GM12874 (cell line): ENCODE data around the gene IGFN1.

Experiments
- TF ChIP-seq, protein P1 (sequence below): IDR thresholded peaks from 2 replicates; pipeline ENCODE4 v1.5.1; 2011; ENCODE audit warnings: low read depth, mild to moderate bottlenecking, control low read depth, low read length, moderate library complexity; ENCODE audit not compliant: insufficient read depth

IGFN1 gene

DNA sequence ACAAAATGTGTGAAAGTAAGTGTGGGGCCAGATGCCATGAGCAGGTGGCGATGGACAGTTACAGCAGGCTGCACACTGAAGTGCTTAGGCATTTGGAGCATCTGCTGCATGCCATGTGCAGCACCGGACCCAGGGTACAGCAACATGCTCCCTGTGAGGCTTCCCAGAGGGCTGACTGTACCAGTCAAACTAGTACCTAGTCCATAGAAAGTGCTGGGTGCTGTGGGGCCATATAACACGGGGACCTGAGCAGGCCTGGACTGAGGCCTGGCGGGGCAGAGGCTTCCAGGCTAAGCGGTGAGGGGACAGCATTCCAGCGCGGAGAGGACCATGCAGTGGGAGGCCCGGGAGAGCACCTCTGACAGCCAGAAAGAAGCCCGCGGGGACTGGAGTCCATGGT is 62.8 kb downstream of the IGFN1 start:
- TF ChIP-seq, protein P1, sequence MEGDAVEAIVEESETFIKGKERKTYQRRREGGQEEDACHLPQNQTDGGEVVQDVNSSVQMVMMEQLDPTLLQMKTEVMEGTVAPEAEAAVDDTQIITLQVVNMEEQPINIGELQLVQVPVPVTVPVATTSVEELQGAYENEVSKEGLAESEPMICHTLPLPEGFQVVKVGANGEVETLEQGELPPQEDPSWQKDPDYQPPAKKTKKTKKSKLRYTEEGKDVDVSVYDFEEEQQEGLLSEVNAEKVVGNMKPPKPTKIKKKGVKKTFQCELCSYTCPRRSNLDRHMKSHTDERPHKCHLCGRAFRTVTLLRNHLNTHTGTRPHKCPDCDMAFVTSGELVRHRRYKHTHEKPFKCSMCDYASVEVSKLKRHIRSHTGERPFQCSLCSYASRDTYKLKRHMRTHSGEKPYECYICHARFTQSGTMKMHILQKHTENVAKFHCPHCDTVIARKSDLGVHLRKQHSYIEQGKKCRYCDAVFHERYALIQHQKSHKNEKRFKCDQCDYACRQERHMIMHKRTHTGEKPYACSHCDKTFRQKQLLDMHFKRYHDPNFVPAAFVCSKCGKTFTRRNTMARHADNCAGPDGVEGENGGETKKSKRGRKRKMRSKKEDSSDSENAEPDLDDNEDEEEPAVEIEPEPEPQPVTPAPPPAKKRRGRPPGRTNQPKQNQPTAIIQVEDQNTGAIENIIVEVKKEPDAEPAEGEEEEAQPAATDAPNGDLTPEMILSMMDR: no peak

DNA sequence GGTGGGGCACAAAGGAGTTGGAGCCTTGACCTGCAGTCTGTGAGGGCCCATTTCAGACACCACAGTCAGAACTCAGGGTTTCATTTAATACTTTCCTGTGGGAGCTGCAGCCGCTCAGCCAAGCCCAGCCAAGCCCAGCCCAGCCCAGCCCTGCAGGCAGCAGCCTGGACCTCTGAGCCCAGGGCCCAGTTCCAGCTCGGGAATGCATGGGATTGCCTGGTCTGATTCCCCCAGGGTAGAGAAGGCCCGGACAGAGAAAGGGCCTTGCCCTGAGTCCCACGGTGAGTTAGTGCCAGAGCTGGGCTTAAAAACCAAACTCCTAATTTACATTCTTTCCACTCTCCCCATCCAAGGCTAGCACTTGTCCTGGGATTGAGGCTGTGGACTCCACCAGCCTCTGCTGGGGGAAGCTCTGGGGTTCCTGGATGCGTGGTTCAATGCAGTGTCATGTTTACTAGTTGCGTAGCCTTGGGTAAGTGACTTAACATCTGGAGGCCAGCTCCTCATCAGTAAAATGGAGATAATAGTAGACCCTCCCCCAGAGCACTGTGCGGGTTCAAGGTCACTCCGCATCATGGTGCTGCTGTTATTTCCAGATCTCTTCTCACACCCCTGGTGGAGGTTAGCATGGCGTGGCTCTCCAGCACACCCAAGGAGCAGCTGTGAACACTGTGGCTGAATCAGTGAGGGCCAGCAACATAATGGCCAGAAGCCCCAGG is 63.4 kb downstream of the IGFN1 start:
- TF ChIP-seq, protein P1: no peak

DNA sequence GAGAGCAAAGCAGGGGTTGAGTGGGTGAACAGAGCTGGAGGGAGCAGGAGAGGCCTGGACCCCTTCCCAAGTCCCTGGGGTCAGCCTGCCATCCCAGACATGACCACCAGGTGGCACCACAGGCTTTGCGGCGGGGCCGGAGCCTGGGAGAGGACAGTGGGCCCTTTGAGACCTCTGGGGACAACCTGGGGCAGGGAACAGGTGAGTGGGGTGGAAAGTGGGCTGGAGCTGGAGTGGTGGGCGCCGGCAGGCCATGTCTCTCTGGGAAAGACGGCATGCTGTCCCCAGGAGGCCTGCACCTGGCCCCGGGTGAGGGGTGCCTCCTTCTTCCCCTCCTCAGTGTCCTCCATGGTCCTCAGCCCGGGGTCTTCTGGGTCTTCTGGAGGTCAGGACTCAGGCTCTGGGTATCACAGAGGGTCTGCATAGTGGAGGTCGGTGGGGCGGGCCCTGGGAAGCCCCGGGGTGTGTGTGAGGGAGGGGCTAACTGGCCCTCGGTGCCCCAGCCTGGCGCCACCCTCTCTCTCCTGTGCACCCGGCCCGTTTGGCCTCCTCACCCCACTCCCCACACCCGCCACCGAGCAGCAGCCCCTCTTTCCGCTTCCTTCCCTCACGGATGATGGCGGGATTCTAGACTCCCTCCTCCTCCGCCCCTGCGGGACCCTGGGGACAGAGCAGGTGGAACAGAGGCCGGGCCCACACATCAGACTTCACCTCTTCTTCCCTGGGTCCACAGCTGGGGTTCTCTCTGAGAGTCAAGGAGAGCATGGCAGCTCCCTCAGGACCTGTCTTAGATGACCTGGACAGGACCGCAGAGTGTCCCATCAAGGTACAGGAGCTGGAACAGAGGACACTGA is 64.2 kb downstream of the IGFN1 start:
- TF ChIP-seq, protein P1: peak; percentile 99

DNA sequence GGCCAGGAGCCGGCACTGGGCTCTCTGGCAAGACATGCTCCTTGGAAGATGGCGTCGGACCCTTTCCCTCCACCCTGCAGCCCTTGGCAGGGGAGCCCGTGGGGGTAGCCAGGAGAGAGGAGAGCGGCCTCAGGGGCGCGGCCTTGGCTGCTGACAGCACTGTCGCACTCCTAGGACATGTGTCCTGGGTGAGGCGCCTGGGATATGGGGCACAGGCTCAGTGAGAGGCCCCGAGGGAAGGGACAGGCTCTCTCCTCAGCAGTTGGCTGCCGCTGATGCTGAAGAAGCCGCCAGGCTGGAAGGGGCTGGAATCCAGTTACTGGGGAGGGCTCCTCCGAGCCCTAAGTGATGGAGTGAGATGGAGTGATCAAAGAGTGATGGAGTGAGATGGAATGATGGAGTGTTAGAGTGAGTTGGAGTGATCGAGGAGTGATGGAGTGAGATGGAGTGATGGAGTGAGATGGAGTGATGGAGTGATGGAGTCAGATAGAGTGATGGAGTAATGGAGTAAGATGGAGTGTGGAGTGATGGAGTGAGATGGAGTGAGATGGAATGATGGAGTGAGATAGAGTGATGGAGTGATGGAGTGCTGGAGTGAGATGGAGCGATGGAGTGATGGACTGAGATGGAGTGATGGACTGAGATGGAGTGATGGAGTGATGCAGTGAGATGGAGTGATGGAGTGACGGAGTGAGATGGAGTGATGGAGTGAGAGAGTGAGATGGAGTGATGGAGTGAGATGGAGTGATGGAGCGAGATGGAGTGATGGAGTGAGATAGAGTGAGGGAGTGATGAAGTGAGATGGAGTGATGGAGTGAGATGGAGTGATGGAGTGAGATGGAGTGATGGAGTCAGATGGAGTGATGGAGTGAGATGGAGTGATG is 65.1 kb downstream of the IGFN1 start:
- TF ChIP-seq, protein P1: no peak

DNA sequence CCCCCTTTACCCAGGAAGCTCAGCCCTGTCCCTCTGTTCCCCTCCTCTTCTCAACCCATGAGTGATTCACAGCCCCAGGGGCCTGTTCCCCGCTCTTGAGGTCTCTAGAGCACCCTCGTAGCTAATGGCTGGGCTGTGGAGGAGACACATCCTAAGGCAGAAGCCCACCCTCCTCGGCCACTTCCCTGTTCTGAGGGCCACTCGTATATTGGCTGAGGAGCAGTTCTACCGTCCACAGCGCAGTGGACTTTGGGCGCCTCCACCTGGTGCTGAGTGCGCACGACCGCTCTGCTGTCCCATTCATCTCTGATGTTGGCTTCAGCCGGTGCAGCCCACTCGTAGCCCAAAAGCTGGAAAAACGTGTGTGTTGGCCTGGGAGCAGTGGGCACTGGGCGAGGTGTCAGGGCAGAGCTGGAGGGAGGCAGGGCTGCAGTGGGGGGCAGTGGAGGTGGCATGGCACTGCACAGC is 68.2 kb downstream of the IGFN1 start:
- TF ChIP-seq, protein P1: no peak

DNA sequence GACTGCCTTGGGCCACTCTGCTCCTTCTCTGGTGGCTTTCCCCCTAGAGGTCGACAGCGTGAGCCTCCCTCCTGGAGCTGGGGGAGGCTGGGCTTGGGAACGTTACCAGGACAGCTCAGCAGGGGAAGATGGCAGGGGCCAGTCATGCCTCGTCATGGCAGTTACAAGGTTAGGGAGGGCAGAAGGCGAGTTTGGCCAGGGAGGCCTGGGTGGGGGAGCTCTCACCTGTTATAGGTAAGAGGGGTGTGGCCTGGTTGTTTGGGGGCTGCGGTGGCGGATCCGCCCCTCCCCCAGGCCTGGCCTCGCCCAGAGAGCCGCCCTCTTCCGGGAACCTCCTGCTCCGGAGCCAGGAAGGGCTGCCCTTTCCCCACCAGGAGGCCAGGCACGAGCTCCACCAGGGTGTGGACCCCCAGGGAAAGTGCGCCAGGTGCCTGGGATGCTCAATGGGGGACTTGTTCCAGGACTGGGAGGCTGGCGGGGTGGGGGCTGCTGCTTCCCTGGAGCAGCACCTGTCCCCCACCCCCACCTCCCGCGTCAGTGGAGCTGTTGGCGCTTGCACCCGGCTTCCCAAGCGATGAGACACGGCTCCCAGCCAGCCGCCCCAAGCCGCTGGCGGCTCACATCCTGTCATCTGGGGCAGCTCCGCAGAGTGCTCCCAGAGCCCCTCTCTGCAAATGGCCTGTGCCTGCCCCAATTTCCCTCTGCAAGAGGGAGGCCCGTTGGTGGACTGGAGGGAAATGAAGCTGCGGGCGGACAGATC is 69.0 kb downstream of the IGFN1 start:
- TF ChIP-seq, protein P1: no peak
